Activated CD8-positive, alpha-beta memory T cell treated with anti-CD3 and anti-CD28 coated beads for 36 hours (primary cell): ENCODE measurements around the gene ATP5PF. TPM values are rescaled to one million over a fixed set of nuclear protein-coding genes. Genes with fewer than 3 reads are reported as not detected.

ENCODE experiments used
- total RNA-seq, 2 experiments: library from RNA; stranded (reverse); gene quantifications; one replicate each; pipeline ENCODE4 v1.2.3, GENCODE V29; 2021

ATP5PF gene
- total RNA-seq, 2 experiments from 2014 or later = 193 to 203 TPM

Other genes with a start within 250 kb of the ATP5PF start
- gene MRPL39, start 127.4 kb downstream of the ATP5PF start, total RNA-seq = 10 to 100 TPM; 79.3 to 88.8 TPM
- gene JAM2, start 95.6 kb downstream of the ATP5PF start, total RNA-seq = 1 to 10 TPM; 1.3 TPM
- 10 to 100 TPM; 22.6 to 24.9 TPM for gene GABPA, start 68 bp upstream of the ATP5PF start, total RNA-seq